ENCODE data around the gene CS.

DNA sequence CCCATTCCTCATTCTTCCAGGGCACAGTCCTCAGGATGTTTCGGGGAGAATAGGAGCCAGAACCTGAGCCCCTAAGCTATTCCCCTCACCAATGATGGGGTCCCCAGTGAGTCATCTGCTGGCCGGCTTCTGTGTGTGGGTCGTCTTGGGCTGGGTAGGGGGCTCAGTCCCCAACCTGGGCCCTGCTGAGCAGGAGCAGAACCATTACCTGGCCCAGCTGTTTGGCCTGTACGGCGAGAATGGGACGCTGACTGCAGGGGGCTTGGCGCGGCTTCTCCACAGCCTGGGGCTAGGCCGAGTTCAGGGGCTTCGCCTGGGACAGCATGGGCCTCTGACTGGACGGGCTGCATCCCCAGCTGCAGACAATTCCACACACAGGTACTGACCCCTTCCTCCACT, 68.9 kb downstream of the CS start:
- TF ChIP-seq, protein P1, sequence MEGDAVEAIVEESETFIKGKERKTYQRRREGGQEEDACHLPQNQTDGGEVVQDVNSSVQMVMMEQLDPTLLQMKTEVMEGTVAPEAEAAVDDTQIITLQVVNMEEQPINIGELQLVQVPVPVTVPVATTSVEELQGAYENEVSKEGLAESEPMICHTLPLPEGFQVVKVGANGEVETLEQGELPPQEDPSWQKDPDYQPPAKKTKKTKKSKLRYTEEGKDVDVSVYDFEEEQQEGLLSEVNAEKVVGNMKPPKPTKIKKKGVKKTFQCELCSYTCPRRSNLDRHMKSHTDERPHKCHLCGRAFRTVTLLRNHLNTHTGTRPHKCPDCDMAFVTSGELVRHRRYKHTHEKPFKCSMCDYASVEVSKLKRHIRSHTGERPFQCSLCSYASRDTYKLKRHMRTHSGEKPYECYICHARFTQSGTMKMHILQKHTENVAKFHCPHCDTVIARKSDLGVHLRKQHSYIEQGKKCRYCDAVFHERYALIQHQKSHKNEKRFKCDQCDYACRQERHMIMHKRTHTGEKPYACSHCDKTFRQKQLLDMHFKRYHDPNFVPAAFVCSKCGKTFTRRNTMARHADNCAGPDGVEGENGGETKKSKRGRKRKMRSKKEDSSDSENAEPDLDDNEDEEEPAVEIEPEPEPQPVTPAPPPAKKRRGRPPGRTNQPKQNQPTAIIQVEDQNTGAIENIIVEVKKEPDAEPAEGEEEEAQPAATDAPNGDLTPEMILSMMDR (IDR thresholded peaks at IDR 0.05 in 4 of 5, conservative IDR thresholded peaks at IDR 0.05 in 1 of 5): no peak
- TF ChIP-seq POLR2A (IDR thresholded peaks at IDR 0.05): no peak

Measured in gastrocnemius medialis (tissue), 4 donors.